Measurements from ENCODE around the gene KLHL7.

The KLHL7 gene

GRCh38 chr7:23074443-23075261 lies 30.9 kb upstream of the KLHL7 start:
- no peak overlapping the region for H3K27ac ChIP-seq (ENCODE audit: low read length)
- no peaks in the 10 kb centered on the region for H4K20me1 ChIP-seq (ENCODE audit: insufficient read depth, low read length)
- no peaks in the 10 kb centered on the region for H3K4me1 ChIP-seq (ENCODE audit: low read length)
- no peaks in the 10 kb centered on the region for H3K79me2 ChIP-seq (ENCODE audit: low read length)
- H3K4me2 ChIP-seq (ENCODE audit: low read length), result no peak overlapping the region
- TF ChIP-seq EZH2phosphoT487 (IDR thresholded peaks at IDR 0.05; ENCODE audit: low read depth) (no peak), CTCF (IDR thresholded peaks at IDR 0.05; ENCODE audit: low read depth, low read length) (no peak)
- H3K9me3 ChIP-seq (ENCODE audit: insufficient read depth, low read length), result no peaks in the 10 kb centered on the region
- H3K27me3 ChIP-seq (ENCODE audit: low read depth, low read length), result 0 out of 2 replicates have a peak, but pooled peaks cover 3% of the 10 kb centered on the region
- H3K9ac ChIP-seq (ENCODE audit: low read length), result no peak overlapping the region
- no peak overlapping the region for H2AFZ ChIP-seq (ENCODE audit: low read depth, low read length)
- no peaks in the 10 kb centered on the region for H3K36me3 ChIP-seq (replicated peaks; ENCODE audit: low read depth, low read length)
- no peak overlapping the region for H3K4me3 ChIP-seq (ENCODE audit: low read length)

- Histone ChIP-seq H4K20me1 (ENCODE audit: insufficient read depth, low read length) (no peaks in the 10 kb centered on the region), H3K79me2 (ENCODE audit: low read length) (no peaks in the 10 kb centered on the region), H3K4me3 (ENCODE audit: low read length) (no peak overlapping the region), H3K4me2 (ENCODE audit: low read length) (no peak overlapping the region), H3K36me3 (replicated peaks; ENCODE audit: low read depth, low read length) (no peaks in the 10 kb centered on the region), H3K9ac (ENCODE audit: low read length) (no peak overlapping the region), H3K9me3 (ENCODE audit: insufficient read depth, low read length) (no peaks in the 10 kb centered on the region), H2AFZ (ENCODE audit: low read depth, low read length) (no peak overlapping the region), H3K27me3 (ENCODE audit: low read depth, low read length) (0 out of 2 replicates have a peak, but pooled peaks cover 3% of the 10 kb centered on the region), H3K4me1 (ENCODE audit: low read length) (no peaks in the 10 kb centered on the region), H3K27ac (ENCODE audit: low read length) (no peak overlapping the region)
- TF ChIP-seq CTCF (IDR thresholded peaks at IDR 0.05; ENCODE audit: low read depth, low read length) (no peak), EZH2phosphoT487 (IDR thresholded peaks at IDR 0.05; ENCODE audit: low read depth) (no peak)
Observed at GRCh38 chr7:23075571-23075970, 30.0 kb upstream of the KLHL7 start.

- no peak overlapping the region for H3K4me3 ChIP-seq (ENCODE audit: low read length)
- H3K27ac ChIP-seq (ENCODE audit: low read length), result no peak overlapping the region
- no peaks in the 10 kb centered on the region for H3K79me2 ChIP-seq (ENCODE audit: low read length)
- 0 out of 2 replicates have a peak, but pooled peaks cover 3% of the 10 kb centered on the region for H3K27me3 ChIP-seq (ENCODE audit: low read depth, low read length)
- H4K20me1 ChIP-seq (ENCODE audit: insufficient read depth, low read length), result no peaks in the 10 kb centered on the region
- TF ChIP-seq CTCF (IDR thresholded peaks at IDR 0.05; ENCODE audit: low read depth, low read length) (no peak), EZH2phosphoT487 (IDR thresholded peaks at IDR 0.05; ENCODE audit: low read depth) (no peak)
- no peak overlapping the region for H2AFZ ChIP-seq (ENCODE audit: low read depth, low read length)
- no peak overlapping the region for H3K9ac ChIP-seq (ENCODE audit: low read length)
- H3K4me1 ChIP-seq (ENCODE audit: low read length), result no peaks in the 10 kb centered on the region
- H3K9me3 ChIP-seq (ENCODE audit: insufficient read depth, low read length), result no peaks in the 10 kb centered on the region
- no peak overlapping the region for H3K4me2 ChIP-seq (ENCODE audit: low read length)
- H3K36me3 ChIP-seq (replicated peaks; ENCODE audit: low read depth, low read length), result no peaks in the 10 kb centered on the region
Observed at GRCh38 chr7:23076772-23077171, 28.8 kb upstream of the KLHL7 start.

GRCh38 chr7:23093111-23093510 lies 12.5 kb upstream of the KLHL7 start:
- H3K4me2 ChIP-seq (ENCODE audit: low read length), result no peak overlapping the region
- no peak for TF ChIP-seq EZH2phosphoT487 (IDR thresholded peaks at IDR 0.05; ENCODE audit: low read depth)
- TF ChIP-seq CTCF (IDR thresholded peaks at IDR 0.05; ENCODE audit: low read depth, low read length), result no peak

More at GRCh38 chr7:23093111-23093510, 12.5 kb upstream of the KLHL7 start:
- no peaks in the 10 kb centered on the region for H3K27me3 ChIP-seq (ENCODE audit: low read depth, low read length)
- no peak overlapping the region for H3K27ac ChIP-seq (ENCODE audit: low read length)
- no peaks in the 10 kb centered on the region for H3K9me3 ChIP-seq (ENCODE audit: insufficient read depth, low read length)
- no peak overlapping the region for H2AFZ ChIP-seq (ENCODE audit: low read depth, low read length)
- no peaks in the 10 kb centered on the region for H4K20me1 ChIP-seq (ENCODE audit: insufficient read depth, low read length)
- no peak overlapping the region for H3K9ac ChIP-seq (ENCODE audit: low read length)
- no peaks in the 10 kb centered on the region for H3K79me2 ChIP-seq (ENCODE audit: low read length)
- no peaks in the 10 kb centered on the region for H3K36me3 ChIP-seq (replicated peaks; ENCODE audit: low read depth, low read length)
- no peak overlapping the region for H3K4me3 ChIP-seq (ENCODE audit: low read length)
- H3K4me1 ChIP-seq (ENCODE audit: low read length), result no peaks in the 10 kb centered on the region
